Measurements from ENCODE around the gene APEH.

The APEH gene

DNA sequence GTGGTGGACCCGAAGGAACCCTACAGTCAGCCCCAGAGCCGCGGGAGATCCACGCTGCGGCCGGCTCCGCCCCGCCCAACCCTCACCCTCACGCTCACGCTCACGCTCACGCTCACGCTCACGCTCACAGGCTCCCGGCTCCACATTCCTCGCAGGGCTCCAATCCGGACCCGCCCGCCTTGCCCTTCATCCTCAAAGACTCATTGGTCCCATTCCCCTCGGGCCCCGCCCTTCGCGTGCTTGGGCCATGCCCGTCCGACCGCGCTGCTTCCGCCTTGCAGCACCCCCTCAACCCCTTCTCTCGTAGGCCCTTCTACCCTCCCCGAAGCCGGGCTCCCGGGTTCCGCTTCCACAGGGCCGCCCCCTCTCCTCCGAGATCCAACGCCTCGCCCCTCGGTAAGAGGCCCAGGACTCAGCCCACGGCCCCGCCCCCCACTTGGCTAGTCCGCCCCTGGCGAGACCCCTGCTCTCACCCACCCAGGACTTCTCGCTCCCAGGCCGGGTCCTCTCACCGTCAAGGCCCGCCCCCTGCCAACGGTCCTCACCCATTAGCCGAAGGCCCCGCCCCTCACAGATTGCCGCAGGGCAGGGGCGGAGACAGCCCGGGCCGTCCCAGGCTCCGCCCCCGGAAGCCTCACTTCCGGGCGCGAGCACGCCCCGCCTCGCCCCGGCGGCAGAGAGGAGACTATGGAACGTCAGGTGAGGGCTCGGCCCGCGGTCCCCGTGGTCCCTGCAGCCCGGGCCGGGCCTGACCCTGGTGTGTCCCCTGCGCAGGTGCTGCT lies at the start of gene APEH:
Gene APEH (plus strand): TSS at position 637 of the 782 bp plus-strand sequence. CDS start 51 bp downstream, at position 688.
- DNase-seq: peak; percentile 98

DNA sequence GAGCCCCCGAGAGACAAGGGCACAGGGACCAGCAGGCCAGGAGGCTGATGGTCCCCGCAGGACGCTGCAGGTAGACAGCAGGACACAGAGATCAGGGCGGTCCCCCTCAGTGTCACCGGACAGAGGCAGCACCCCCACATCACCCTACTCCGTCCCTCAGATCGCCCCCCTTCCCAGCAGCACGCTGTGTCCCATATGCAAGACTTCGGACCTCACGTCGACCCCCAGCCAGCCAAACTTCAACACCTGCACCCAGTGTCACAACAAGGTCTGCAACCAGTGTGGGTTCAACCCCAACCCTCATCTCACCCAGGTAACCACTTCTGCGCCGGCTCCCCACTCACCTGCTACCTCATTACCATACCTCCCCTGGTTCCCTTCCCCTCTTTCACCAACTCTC lies 49.1 kb upstream of the APEH start:
- no peak for DNase-seq

DNA sequence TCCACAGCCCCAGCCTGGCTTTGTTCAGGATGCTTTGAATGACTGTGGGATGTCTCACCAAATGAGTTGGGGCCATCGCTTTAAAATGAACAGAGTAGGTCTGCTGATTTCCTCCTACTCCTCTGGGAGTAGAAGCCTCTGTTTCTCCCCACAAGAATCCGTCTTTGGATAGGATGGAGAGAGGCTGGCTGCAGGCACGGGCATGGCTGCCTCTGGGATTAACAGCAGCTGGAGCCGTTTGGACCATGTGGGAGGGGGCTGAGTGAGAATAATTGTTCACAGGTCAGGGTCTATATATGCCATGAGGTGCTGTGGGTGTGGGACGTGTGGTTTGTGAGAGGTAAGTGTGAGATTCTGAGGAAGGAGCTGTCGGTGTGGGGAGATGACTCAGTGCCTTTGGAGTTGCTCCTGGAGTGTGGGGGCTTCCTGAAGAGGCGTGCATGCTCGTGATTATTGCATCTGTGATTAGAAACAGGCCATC lies 48.0 kb upstream of the APEH start:
- no peak for DNase-seq

DNA sequence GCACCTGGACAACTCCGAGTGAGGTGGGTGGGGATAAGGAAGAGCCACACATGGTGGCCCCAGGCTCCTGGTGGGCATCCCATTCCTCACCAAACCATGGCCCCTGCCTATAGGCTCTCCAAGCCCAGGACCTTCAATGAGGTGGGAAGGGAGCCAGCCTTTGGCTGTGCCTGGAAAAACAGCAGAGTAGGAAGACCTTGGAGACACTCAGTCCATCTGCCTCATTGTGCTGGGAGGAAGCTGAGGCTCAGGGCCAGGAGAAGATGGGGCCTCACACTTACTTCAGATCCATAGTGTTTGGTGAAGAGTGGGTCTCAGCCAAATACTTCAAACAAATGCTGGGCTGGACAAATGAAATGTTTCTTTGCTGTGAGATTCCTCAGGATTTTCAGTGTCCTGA lies 47.4 kb upstream of the APEH start:
- DNase-seq: no peak

DNA sequence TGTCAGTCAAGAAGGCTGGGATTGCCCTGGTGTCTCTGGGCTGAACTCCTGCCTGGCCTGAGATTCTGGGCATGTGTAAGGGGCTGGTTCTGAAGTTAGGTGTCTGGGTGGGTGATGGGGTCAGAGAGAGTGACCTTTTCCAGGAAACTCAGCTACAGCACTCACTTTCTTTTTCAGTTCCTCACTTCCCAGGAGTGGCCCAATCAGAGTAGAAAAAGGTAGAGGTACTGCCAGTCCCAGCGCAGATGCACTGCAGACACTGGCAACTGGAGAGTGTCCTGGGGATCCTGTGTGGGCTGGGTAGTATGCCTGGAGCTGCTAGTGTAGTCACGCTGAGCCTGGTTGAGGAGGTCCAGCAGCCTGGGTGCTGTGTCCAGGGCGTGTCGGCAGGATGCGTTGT lies 46.5 kb upstream of the APEH start:
- no peak for DNase-seq

DNA sequence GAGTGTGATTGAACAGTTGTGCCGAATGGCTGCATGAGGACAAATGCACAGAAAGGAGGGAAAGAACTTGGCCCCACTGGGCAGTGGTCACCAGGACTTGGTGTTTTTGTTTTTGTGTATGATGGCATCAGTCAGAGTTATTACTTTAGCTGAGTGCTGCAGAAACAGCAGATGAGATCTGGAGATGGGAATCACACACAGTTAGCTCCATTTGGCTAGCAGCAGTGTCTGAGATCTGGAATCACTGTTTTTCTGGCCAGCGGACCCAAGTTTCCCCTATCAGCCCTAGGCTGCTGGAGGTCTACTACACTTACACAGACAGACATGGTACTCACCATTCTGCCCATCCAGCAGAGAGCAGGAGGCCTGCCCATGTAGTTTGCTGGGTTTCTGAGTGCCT lies 45.9 kb upstream of the APEH start:
- DNase-seq: no peak

DNA sequence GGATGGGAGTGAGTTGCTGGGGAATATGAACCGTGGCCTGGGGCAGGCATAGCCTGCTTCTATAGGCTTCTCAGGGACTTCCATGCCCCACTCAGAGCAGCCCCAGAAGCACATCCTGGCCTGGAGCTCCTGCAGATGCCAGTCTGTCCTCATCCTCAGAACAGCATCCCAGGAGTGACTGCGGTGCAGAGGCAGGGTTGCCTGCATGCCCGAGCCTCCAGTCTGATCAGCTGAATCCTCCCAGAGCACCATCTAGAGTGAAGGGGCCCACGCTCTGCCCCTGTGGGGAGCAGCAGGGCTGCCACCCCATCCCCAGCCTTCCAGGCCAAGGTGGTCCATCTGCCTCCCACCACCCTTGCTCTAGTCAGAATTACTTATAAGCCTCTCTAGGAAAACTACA lies 44.7 kb upstream of the APEH start:
- no peak for DNase-seq

DNA sequence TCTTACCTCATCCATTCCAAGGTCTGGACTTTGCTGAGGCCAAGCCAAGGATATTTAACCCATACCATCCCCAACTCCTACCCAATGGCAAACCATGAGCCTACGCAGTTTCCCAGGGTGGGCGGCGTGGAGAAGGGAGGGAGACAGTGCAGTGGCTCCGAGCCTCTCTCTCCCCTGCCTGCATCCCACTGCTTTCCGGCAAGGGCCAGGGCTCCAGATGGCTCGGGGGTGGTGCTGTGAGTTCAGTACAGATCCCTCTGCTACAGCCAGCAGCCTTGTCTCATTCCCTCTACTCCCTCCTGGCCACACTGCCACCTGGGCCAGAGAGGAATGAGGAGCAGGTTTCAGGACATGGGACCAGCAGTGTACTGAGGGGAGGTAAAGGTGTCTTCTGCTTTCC lies 44.3 kb upstream of the APEH start:
- DNase-seq: no peak

DNA sequence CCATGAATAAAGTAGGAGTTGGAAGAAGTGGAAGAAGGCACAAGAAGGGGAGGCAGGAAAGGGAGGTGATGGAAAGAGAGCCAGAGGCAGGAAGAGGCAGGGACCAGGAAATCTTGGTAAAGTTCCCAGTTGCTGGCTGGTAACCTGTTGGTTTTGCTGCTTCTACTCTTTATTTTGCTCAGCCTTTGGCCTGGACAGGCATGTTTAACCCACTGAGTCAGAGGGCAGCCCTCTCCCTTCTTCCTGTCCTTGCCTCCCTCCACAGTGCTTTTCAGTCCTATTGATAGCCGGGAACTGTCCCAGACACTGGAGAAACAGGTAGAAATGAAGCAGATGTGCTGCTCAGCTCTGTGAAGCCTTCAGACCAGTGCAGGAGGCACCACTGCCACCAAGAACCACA lies 43.4 kb upstream of the APEH start:
- DNase-seq: no peak

DNA sequence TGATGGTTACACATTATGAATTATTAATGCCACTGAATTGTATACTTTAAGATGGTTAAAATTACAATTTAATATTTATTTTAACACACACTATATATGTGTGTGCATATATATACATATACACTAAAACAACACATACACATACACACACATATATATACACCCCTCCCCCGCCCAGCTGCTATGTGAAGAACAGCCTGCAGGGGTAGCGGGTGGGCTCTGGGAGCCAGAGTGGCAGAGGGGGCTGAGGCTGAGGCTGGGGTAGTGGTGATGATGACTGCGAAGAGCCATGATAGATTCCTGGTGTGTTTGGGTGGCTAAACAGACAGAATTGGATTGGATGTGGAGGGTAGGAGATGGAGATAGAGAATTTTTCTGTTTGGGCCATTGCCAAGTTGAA lies 39.4 kb upstream of the APEH start:
- no peak for DNase-seq

DNA sequence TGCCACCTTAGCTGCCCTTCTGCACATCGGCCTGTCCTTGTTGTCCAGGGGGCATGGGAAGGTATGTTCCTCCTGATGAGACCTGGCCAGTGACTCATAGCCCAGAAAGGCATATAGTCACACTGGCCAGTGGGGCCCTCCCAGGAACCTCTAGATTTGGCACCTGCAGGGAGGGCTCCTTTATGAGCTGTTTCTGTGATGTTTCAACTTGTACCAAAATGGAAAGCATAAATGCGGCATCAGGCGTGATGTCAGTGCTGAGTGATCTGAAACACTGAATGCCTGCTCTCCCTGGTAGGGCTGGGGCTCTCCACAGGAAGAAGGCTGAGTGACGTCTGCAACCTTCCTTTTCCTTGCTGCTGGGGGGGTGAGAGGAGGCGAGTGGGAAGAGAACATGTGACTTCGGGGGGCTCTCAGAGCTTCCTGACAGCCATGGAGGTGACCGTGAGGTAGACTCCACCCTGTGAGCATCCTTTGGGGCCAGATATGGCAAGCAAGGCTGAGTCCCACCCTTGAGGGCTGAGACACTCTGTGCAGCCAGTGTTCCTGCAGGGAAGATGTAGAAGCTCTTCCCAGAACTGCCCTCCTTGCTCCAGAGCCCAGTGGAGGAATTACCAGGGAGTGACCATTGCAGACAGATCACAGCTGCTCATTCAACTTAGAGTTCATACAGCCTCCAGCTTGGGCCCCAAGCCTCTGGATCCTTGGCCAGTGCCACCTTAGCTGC lies 37.1 kb upstream of the APEH start:
- DNase-seq: no peak

DNA sequence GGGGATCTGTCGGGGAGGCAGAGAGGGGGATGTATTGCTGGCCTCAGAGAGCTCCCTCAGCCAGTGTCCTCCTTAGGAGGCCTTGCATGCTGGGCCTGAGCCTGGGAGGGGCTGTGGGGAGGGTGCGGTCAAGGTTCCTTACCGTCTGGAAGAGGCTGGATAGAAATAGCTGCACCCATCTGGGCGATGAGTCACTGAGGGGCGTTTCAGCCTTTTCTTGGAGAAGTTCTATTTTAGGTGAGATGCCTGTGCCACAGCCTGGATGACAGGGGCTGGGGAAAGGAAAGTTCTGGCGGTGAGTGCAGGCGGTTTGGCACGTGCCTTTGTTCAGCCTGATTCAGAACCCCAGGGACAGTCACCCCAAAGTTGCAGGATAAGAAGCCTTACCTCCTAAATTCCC lies 35.7 kb upstream of the APEH start:
- no peak for DNase-seq

DNA sequence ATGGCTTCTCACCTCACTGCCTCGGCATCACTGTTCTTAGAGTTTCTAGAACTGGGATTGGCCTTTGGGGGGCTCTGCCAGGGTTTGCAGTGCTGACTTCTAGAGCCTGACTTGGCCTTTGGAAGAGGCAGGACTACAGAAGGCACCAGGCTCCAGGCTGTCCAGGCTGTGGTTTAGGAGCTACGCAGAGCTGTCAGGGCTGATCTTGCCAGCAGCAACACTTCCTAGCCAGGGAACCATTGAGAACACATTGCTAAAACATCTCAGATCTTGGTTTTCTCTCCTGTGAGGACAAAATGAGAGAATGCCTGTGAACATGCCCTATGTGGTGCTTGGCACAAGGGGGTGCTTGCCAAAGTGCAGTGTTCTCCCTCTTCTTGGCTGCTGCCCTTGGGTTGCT lies 34.6 kb upstream of the APEH start:
- no peak for DNase-seq

DNA sequence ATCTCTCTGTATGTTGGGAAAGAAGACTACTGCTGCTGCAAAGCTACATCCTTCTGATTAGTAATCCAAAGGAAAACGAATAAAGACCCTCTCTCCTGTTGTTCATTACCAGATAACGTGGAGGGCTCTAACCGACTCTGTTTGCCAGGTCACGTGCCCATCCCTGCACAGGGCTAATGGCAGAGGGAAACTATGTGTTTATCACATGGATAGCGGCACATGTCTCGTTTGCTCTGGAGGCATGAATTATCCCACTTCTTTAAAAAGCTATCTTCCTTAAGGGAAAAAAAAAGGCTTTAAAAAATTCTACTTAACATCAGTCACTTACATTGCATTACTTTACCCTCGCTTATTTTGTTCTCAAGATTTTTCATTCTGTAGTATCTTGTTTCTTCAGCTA lies 32.9 kb upstream of the APEH start:
- DNase-seq: no peak

DNA sequence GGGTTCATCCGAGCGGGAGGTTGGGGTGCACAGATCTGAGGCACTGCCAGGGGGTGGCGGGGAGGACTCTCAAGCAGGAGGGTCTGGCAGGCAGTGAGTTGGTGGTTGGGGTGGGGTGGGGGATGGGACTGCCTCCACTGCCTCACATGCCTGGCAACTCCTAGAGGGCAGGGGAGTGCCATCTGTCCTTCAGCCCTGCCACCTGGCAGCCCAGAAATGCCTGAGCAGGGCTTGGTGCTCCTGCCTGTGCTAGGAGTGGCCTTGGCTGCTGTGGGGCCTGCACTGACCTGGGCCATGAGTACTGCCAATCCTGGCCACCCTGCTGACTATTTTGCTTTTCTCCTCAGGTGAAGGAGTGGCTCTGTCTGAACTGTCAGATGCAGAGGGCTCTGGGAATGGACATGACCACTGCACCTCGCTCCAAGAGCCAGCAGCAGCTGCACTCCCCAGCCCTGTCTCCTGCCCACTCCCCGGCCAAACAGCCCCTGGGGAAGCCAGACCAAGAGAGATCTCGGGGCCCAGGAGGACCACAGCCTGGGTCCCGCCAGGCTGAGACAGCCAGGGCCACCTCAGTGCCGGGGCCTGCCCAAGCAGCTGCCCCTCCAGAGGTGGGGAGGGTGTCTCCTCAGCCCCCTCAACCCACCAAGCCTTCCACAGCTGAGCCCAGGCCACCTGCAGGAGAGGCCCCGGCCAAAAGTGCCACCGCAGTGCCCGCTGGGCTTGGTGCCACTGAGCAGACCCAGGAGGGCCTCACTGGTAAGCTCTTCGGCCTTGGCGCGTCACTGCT lies 32.0 kb upstream of the APEH start:
- no peak for DNase-seq

DNA sequence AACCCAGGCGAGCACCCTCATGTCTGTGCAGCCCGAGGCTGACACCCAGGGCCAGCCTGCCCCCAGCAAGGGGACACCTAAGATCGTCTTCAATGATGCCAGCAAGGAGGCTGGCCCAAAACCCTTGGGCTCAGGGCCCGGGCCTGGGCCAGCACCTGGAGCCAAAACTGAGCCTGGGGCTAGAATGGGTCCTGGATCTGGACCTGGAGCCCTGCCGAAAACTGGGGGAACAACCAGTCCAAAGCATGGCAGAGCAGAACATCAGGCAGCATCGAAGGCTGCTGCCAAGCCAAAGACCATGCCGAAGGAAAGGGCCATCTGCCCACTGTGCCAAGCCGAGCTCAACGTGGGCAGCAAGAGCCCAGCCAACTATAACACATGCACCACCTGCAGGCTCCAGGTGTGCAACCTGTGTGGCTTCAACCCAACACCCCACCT lies 31.4 kb upstream of the APEH start:
- no peak for DNase-seq

DNA sequence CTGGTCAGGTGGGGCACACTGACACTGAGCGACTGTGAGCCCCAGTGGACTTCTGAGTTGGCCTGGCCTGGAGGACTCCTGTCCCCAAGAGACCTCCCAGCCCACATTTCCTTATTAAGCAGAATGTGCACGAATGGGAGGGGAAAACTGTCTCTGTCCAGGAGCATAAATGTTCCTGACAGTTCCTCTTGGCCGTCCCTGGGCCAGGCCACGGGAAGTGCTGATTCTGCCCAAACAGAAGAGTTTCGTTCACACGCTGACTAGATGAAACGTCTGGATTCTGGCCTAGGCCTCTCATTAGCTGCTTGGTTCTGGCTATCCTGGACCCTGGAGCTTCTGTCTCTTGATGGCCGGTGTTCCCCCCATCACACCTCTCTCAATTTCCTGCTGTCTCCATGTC lies 29.5 kb upstream of the APEH start:
- DNase-seq: no peak

DNA sequence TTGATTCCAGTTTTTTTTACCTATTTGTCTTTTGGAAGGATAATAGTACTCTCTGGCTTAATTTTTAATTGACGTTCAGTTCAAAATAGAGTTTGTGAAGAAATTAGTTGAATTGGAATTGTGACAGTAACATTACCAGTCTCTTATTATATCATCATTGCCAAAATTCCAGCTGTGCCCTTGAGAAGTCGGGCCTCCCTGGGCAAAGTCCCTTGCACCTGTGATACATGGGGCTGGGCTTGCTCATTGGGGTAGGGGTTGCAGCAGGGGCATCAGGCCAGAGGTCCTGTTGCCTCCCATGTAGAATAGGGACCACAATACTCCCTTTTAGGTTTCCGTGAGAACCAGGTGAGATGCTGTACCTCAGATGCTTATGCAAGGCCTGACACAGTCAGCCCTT lies 27.9 kb upstream of the APEH start:
- DNase-seq: no peak

DNA sequence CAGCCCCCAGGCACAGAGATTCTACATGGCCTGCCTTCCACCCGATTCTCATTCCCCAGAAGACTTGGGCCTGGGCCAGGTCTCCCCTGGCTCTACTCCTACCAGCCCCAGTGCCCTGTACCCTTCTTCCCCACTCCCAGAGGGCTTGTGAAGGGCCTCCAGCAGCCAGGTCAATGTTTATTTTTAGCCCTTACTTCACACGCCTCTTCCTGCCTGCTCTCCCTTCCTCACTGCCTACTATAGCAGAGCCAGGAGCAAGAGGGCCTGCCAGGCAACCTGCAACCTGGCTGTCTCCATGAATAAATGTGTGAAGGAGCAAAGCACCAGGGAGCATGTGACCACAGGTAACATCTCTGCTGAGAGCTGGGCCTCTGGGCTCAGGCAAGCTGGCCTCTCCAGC lies 26.4 kb upstream of the APEH start:
- DNase-seq: no peak

DNA sequence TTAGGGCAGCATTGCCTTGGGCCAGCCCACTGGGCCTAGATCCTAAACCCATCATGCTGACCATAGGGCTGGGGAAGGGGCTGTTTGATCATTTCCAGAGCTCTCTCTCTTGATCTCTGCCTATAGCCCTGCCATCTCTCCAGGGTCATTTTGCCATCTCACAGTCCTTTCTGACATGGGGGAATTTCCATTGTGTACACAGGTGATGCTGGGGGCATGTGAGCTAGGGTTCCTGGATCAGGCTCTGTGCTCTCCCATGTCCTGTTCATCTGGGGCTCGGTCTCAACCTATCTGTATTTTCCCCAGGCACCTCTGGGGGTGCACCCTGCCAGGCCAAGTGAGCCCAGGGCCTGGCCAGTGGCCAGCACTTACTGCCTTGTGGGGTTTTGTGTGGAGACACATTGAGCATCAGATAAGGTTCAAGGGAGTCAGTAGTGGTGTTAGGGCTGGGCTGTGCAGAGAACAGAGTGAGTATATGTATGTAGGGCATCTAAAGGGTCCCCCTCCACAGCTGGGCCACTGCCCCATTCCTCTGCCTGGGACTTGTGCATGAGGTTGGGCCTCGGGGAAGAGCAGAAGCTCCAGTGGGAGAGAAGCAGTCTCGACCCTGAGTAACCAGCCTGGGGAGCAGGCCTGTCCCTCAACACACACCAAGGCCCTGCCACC lies 25.7 kb upstream of the APEH start:
- no peak for DNase-seq

DNA sequence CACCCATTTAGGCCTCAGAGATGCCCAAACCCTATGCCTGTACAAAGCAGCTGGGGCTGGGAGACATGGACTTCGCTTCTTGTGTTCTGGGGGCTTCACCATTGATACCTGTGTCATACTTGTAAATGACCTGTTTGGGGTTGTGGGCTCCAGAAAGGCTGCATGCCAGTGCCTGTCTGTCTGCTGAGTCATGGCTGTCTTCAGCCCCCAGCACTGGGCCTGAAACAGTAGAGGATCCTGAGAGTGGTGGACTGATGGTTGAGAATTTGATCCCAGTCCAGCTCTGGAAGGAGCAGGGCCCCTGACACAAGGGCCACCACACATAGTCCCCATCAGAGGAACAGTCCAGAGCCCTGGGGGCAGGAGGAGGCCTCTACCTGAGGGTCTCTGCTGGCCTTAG lies 24.6 kb upstream of the APEH start:
- no peak for DNase-seq

DNA sequence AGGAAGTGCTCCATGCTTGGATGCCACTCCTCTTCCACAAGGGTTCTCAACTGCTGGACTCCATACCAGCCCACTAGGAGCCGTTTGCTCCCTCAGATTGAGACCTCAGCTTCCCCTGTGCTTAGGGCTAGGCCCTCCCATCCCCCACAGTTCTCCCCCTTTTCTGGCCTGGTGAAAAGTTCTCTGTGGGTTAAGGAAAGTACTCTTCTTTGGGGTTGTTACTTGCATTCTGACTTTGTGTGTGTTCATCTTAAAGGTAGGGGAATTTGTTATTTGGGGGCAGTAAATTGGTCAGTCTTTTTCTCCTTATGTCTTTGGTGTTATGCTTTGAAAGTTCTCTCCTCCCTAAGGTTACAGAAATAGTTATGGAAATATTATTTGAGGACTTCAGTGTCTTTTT lies 24.0 kb upstream of the APEH start:
- DNase-seq: no peak

DNA sequence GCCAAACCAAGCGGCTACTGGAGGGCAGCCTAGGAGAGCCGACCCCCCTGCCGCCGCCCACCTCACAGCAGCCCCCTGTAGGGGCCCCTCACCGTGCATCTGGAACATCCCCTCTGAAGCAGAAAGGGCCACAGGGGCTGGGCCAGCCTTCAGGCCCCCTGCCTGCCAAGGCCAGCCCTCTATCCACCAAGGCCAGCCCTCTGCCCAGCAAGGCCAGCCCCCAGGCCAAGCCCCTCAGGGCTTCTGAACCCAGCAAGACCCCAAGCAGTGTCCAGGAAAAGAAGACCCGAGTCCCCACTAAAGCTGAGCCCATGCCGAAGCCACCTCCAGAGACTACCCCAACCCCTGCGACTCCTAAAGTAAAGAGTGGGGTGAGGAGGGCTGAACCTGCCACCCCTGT lies 23.5 kb upstream of the APEH start:
- DNase-seq: no peak

All from activated gamma-delta T cell treated with Interleukin-2 at 50 U/mL for 16 hours (primary cell).